Neural cell (in vitro differentiated cells): ENCODE measurements around the gene IPO4. TPM values are rescaled to one million over a fixed set of nuclear protein-coding genes. Genes with fewer than 3 reads are reported as not detected.

Experiments used
- H2AFZ ChIP-seq: fragments of 200-600, 300-800 bp; sonication (generic), shearing (Covaris generic); 2 replicates; pipeline ENCODE4 v1.6.0; 2014; ENCODE audit warnings: low read depth, mild to moderate bottlenecking, antibody characterized with exemption, low read length, moderate library complexity
- H3F3A ChIP-seq: fragments of 200-600 bp; shearing (Covaris generic); 2 replicates; pipeline ENCODE4 v1.6.1; 2016; ENCODE audit warnings: mild to moderate bottlenecking, moderate library complexity, mixed read lengths, antibody characterized with exemption, low read length; ENCODE audit not compliant: insufficient read depth, poor library complexity, severe bottlenecking
- H3K27ac ChIP-seq: fragments of 200-600, 300-800 bp; sonication (generic), shearing (Covaris generic); 2 replicates; pipeline ENCODE4 v1.5.1; 2014; ENCODE audit warnings: mild to moderate bottlenecking, low read length, moderate library complexity
- H3K27me3 ChIP-seq: fragments of 300-800, 200-600 bp; sonication (generic), shearing (Covaris generic); 2 replicates; pipeline ENCODE4 v1.6.0; 2014; ENCODE audit warnings: mild to moderate bottlenecking, low read depth, low read length, moderate library complexity; ENCODE audit not compliant: insufficient read depth
- H3K36me3 ChIP-seq: fragments of 300-800, 200-600 bp; sonication (generic), shearing (Covaris generic); 2 replicates; pipeline ENCODE4 v1.5.1; 2014; ENCODE audit warnings: mild to moderate bottlenecking, antibody characterized with exemption, low read length, moderate library complexity; ENCODE audit not compliant: insufficient read depth
- H3K4me2 ChIP-seq: fragments of 300-800, 200-600 bp; sonication (generic), shearing (Covaris generic); 2 replicates; pipeline ENCODE4 v1.6.0; 2014; ENCODE audit warnings: mild to moderate bottlenecking, low read length
- H3K4me3 ChIP-seq: fragments of 300-800, 200-600 bp; sonication (generic), shearing (Covaris generic); 2 replicates; pipeline ENCODE4 v1.5.1; 2014; ENCODE audit warnings: mild to moderate bottlenecking, low read length, moderate library complexity
- H3K79me2 ChIP-seq: fragments of 200-600 bp; shearing (Covaris generic); replicated peaks from 2 replicates; pipeline ENCODE4 v1.6.0; 2014; ENCODE audit warnings: mild to moderate bottlenecking, low read length, moderate library complexity; ENCODE audit not compliant: insufficient read depth
- H3K9ac ChIP-seq: fragments of 300-800, 200-600 bp; sonication (generic), shearing (Covaris generic); 2 replicates; pipeline ENCODE4 v1.6.1; 2016; ENCODE audit warnings: mild to moderate bottlenecking, low read length, mixed read lengths
- H3K9me2 ChIP-seq: fragments of 200-600 bp; shearing (Covaris generic); 2 replicates; pipeline ENCODE4 v1.6.1; 2016; ENCODE audit warnings: mild to moderate bottlenecking, low read length, mixed read lengths; ENCODE audit not compliant: insufficient read depth
- H3K9me3 ChIP-seq: fragments of 200-600, 300-800 bp; sonication (generic), shearing (Covaris generic); 2 replicates; pipeline ENCODE4 v1.6.1; 2016; ENCODE audit warnings: mild to moderate bottlenecking, mixed run types, low read length, moderate library complexity, mixed read lengths
- H4K20me1 ChIP-seq: fragments of 200-600 bp; shearing (Covaris generic); 2 replicates; pipeline ENCODE4 v1.6.1; 2016; ENCODE audit warnings: mild to moderate bottlenecking, mixed run types; ENCODE audit not compliant: insufficient read depth
- EP300 ChIP-seq: fragments of 450-650 bp; conservative IDR thresholded peaks from 2 replicates; pipeline ENCODE4 v1.6.1; 2014; ENCODE audit warnings: antibody characterized with exemption, mild to moderate bottlenecking, moderate library complexity; ENCODE audit not compliant: poor library complexity, severe bottlenecking
- EZH2 ChIP-seq: fragments of 200-600, 300-800 bp; shearing (Covaris generic), sonication (generic); IDR thresholded peaks from 2 replicates; pipeline ENCODE4 v1.6.1; 2014; ENCODE audit warnings: antibody characterized with exemption, low read length, borderline replicate concordance, mild to moderate bottlenecking; ENCODE audit not compliant: insufficient read depth, poor library complexity, severe bottlenecking
- MXI1 ChIP-seq: fragments of 450-650 bp; conservative IDR thresholded peaks from 2 replicates; pipeline ENCODE4 v1.6.1; 2014; ENCODE audit warnings: antibody characterized with exemption, mild to moderate bottlenecking; ENCODE audit not compliant: poor library complexity, severe bottlenecking
- POLR2AphosphoS5 ChIP-seq: IDR thresholded peaks from 2 replicates; pipeline ENCODE4 v1.6.1; 2012
- RAD21 ChIP-seq: fragments of 450-650 bp; conservative IDR thresholded peaks from 2 replicates; pipeline ENCODE4 v1.6.1; 2014; ENCODE audit warnings: antibody characterized with exemption, mild to moderate bottlenecking, moderate library complexity
- SMC3 ChIP-seq: fragments of 450-650 bp; conservative IDR thresholded peaks from 2 replicates; pipeline ENCODE4 v1.6.1; 2014; ENCODE audit warnings: antibody characterized with exemption, mild to moderate bottlenecking, moderate library complexity; ENCODE audit not compliant: poor library complexity
- TAF1 ChIP-seq: IDR thresholded peaks from 2 replicates; pipeline ENCODE4 v1.6.1; 2012; ENCODE audit warnings: low read depth
- polyA plus RNA-seq: library from polyadenylated mRNA; depleted of rRNA; stranded (reverse); fragments of >200 nt; gene quantifications from 2 replicates; pipeline ENCODE4 v1.2.3, GENCODE V29; 2014
- TF ChIP-seq, protein P1 (sequence below): fragments of 450-650 bp; IDR thresholded peaks from 2 replicates; pipeline ENCODE4 v1.5.1; 2014; ENCODE audit warnings: antibody characterized with exemption, mild to moderate bottlenecking, moderate library complexity; ENCODE audit not compliant: poor library complexity, severe bottlenecking
- TF ChIP-seq, protein P2 (sequence below): IDR thresholded peaks from 2 replicates; pipeline ENCODE4 v1.6.1; 2012; ENCODE audit warnings: borderline replicate concordance

Gene IPO4
- polyA plus RNA-seq, 1 donor from 2014 or later: 9.2 TPM

DNA sequence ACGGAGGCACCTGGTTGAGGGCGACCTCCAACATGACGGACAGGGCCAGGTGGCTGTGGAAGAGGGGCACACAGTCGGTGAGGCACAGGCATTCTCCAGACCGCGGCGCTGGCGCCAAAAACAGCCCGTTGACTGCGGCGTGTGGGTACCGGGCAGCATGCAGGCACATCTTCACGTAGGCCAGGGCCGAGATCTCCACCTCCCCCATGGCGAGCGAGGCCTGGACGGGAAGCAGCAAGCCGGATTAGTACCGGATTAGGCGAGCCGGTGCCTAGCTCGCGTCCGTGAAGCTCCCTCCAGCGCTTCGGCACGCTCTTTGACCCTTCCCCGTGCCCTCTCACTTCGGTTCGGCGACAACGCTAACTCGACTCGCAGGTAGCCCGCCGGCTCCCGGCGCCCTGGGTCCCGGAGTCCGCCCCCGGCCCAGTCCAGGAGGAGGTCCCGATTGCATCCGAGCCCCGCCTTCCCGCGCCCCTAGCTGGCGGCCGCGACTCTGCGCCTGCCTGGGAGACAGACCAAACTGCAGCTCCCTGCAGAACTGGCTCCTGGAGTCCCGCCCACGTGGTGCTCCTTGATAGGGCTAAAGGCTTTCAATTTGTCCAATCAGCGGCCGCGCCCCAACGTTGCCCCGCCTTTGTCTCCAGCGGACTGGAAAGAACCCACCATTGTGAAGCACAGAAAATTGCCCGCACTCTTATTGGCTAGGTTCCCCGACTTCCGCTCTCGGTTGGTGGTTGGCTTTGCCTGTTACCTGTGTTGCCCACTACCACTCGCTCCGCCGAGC, 47.3 kb downstream of the IPO4 start, which contains the start of gene EMC9:
EMC9 (minus strand) TSS at position 495 of the 784 bp plus-strand sequence; CDS start at position 208, 287 bp downstream.
- Histone ChIP-seq H3K9me3 (no peaks in the 10 kb centered on the region), H3K9ac (peak within 1 kb of the TSS; percentile 89), H3K4me2 (peak within 1 kb of the TSS; percentile 94), H3F3A (peaks cover 11% of the 10 kb centered on the region), H3K36me3 (no peaks in the 10 kb centered on the region), H3K4me3 (peak within 1 kb of the TSS; percentile 90), H3K9me2 (no peaks in the 10 kb centered on the region), H2AFZ (peak within 1 kb of the TSS; percentile 61), H3K79me2 (peaks cover 10% of the 10 kb centered on the region), H3K27me3 (no peaks in the 10 kb centered on the region), H3K27ac (peak within 1 kb of the TSS; percentile 90), H4K20me1 (no peaks in the 10 kb centered on the region)
- TF ChIP-seq, protein P1, sequence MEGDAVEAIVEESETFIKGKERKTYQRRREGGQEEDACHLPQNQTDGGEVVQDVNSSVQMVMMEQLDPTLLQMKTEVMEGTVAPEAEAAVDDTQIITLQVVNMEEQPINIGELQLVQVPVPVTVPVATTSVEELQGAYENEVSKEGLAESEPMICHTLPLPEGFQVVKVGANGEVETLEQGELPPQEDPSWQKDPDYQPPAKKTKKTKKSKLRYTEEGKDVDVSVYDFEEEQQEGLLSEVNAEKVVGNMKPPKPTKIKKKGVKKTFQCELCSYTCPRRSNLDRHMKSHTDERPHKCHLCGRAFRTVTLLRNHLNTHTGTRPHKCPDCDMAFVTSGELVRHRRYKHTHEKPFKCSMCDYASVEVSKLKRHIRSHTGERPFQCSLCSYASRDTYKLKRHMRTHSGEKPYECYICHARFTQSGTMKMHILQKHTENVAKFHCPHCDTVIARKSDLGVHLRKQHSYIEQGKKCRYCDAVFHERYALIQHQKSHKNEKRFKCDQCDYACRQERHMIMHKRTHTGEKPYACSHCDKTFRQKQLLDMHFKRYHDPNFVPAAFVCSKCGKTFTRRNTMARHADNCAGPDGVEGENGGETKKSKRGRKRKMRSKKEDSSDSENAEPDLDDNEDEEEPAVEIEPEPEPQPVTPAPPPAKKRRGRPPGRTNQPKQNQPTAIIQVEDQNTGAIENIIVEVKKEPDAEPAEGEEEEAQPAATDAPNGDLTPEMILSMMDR: peak; percentile 74
- peak; percentile 82 for TF ChIP-seq POLR2AphosphoS5
- TF ChIP-seq, protein P2, sequence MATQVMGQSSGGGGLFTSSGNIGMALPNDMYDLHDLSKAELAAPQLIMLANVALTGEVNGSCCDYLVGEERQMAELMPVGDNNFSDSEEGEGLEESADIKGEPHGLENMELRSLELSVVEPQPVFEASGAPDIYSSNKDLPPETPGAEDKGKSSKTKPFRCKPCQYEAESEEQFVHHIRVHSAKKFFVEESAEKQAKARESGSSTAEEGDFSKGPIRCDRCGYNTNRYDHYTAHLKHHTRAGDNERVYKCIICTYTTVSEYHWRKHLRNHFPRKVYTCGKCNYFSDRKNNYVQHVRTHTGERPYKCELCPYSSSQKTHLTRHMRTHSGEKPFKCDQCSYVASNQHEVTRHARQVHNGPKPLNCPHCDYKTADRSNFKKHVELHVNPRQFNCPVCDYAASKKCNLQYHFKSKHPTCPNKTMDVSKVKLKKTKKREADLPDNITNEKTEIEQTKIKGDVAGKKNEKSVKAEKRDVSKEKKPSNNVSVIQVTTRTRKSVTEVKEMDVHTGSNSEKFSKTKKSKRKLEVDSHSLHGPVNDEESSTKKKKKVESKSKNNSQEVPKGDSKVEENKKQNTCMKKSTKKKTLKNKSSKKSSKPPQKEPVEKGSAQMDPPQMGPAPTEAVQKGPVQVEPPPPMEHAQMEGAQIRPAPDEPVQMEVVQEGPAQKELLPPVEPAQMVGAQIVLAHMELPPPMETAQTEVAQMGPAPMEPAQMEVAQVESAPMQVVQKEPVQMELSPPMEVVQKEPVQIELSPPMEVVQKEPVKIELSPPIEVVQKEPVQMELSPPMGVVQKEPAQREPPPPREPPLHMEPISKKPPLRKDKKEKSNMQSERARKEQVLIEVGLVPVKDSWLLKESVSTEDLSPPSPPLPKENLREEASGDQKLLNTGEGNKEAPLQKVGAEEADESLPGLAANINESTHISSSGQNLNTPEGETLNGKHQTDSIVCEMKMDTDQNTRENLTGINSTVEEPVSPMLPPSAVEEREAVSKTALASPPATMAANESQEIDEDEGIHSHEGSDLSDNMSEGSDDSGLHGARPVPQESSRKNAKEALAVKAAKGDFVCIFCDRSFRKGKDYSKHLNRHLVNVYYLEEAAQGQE: peak; percentile 42
- no peak for TF ChIP-seq RAD21
- peak; percentile 10 for TF ChIP-seq SMC3
- TF ChIP-seq MXI1: peak; percentile 81
- TF ChIP-seq TAF1: peak; percentile 87
- no peak for TF ChIP-seq EZH2

DNA sequence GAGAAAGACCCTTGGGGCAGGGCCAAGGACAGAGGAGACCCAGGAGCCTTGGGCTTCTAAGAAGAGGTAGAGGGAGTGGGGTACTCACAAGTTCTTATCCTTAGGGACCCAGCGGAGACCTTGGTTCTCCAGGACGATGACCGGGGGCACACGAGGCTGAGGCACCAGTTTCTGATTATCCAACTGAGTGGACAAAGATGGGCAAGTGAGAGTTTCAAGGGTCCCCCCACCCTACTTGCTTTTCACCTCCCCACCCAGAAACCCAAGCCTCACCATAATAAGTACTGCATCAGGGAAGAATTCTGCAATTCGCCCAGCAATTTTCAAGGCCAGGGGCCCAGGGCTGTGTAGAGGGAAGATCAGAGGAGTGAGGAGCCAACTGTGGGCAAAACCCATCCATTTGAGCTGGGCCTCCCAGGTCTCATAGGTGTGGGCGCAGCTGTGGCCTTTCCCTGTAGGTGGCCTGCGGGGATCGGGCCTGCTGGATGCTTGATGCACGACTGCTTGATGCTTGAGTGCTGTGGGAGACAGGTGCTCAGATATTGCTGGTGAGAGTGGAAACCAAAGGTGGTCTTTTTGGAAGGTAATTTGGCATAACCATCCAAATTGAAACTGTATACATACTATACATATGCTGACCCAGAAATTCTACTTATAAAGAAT, 49.2 kb downstream of the IPO4 start:
- Histone ChIP-seq H3K36me3 (no peaks in the 10 kb centered on the region), H3K4me2 (peak overlapping the region; percentile 34), H3K79me2 (peaks cover 10% of the 10 kb centered on the region), H3K9me2 (no peaks in the 10 kb centered on the region), H3K27ac (no peak overlapping the region), H3K27me3 (no peaks in the 10 kb centered on the region), H3K9me3 (no peaks in the 10 kb centered on the region), H3F3A (peaks cover 11% of the 10 kb centered on the region), H2AFZ (no peak overlapping the region), H3K9ac (no peak overlapping the region), H3K4me3 (peak overlapping the region; percentile 90), H4K20me1 (no peaks in the 10 kb centered on the region)
- TF ChIP-seq RAD21: no peak
- no peak for TF ChIP-seq EZH2
- TF ChIP-seq SMC3: no peak
- TF ChIP-seq MXI1: no peak
- no peak for TF ChIP-seq POLR2AphosphoS5
- TF ChIP-seq EP300: no peak
- TF ChIP-seq, protein P2: no peak
- TF ChIP-seq, protein P1: no peak
- TF ChIP-seq TAF1: no peak
